ENCODE measurements around the gene STRA8. TPM values are rescaled to one million over a fixed set of nuclear protein-coding genes. Genes with fewer than 3 reads are reported as not detected.

Gene STRA8
- total RNA-seq, 1 donor from 2014 or later, result not detected

DNA sequence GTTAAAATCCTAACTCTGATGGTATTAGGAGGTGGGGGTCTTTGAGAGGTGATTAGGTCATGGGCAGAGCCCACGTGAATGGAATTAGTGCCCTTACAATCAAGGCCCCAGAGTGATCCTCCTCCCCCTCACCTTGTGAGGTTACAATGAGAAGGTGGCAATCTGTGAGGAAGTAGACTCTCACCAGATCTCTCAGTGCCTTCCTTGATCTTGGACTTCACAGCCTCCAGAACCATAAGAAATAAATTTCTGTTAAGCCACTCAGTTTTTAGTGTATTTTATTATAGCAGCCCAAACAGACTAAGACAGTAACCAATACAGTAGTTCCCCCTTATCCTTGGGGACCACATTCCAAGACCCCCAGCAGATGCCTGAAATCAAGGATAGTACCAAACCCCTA lies 32.0 kb downstream of the STRA8 start:
- no peak for DNase-seq (ENCODE audit: low spot score)

DNA sequence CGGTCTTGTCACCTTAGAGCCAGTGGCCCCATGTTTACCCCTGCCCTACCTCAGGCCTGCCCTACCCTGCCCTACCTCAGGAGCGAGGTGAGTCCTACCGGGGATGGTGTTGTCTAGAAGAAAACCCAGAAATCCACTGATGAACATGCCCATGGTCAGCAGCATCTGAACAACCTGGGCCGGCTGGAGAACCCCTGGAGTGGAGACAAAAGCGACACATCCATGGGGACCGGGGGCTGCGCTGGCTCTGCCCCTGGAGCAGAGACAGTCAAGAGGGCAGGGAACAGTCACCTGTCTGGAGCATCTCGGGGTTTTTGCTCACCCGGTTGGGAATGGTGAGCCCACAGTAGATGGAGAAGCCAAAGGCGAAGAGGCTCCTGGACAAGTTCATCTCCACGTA lies 36.3 kb downstream of the STRA8 start:
- DNase-seq (ENCODE audit: low spot score), result no peak

DNA sequence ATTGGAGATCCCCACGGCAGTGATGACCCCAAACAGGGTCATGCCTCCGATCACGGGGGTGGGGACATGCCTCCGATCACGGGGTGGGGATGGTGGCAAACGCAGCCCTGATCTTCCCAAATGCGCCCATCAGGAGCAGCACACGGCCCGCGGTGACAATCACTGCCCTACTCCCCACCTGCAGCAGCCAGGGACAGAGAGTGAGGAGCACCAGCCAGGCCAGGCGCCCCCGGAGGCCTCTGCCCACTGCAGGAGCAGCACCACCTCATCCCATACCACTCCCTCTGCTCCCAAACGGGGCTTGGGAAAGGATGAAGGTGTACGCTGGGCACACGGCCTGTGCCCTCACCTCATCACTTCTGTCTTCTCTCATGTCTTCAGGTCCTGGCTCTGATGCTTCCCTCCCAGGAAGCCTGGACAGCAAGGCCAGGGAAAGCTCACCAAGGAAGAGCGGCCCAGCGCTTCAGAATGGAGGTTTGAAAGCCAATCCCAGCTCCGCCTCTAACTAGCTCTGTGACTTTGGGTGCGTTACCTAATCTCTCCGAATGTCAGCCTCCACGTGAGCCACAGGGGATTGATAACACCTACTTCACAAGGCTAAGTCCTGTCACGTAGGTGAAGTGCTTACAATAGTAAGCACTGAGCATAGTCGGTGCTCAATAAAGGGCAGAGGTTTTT lies 37.1 kb downstream of the STRA8 start:
- no peak for DNase-seq (ENCODE audit: low spot score)

- no peak for DNase-seq (ENCODE audit: low spot score)
Observed at GRCh38 chr7:135271255-135271615, 37.6 kb downstream of the STRA8 start.

- no peak for DNase-seq (ENCODE audit: low spot score)
Observed at GRCh38 chr7:135272303-135272702, 38.7 kb downstream of the STRA8 start.

DNA sequence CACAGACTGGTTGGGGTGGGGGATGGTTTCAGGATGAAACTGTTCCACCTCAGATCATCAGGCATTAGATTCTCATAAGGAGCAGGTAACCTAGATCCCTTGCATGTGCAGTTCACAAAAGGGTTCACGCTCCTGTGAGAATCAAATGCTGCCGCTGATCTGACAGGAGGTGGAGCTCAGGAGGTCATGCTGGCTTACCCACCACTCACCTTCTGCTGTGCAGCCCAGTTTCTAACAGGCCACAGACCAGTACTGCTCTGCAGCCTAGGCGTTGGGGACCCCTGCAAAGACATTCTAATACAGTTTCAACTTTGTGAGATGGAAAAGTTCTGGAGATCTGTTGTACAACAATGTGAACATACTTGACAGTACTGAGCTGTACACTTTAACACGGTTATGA lies 39.9 kb downstream of the STRA8 start:
- DNase-seq (ENCODE audit: low spot score), result no peak

- peak; percentile 63 for DNase-seq (ENCODE audit: low spot score)
Observed at GRCh38 chr7:135274495-135275268, 41.0 kb downstream of the STRA8 start.

- no peak for DNase-seq (ENCODE audit: low spot score)
Observed at GRCh38 chr7:135275971-135276580, 42.4 kb downstream of the STRA8 start.

GRCh38 chr7:135277161-135277560 lies 43.5 kb downstream of the STRA8 start:
- no peak for DNase-seq (ENCODE audit: low spot score)

GRCh38 chr7:135281363-135281949 lies 47.8 kb downstream of the STRA8 start:
- peak; percentile 88 for DNase-seq (ENCODE audit: low spot score)

GRCh38 chr7:135282561-135283254 lies 49.1 kb downstream of the STRA8 start:
- DNase-seq (ENCODE audit: low spot score), result no peak

GRCh38 chr7:135283959-135284638 lies 50.5 kb downstream of the STRA8 start:
- DNase-seq (ENCODE audit: low spot score), result no peak

DNA sequence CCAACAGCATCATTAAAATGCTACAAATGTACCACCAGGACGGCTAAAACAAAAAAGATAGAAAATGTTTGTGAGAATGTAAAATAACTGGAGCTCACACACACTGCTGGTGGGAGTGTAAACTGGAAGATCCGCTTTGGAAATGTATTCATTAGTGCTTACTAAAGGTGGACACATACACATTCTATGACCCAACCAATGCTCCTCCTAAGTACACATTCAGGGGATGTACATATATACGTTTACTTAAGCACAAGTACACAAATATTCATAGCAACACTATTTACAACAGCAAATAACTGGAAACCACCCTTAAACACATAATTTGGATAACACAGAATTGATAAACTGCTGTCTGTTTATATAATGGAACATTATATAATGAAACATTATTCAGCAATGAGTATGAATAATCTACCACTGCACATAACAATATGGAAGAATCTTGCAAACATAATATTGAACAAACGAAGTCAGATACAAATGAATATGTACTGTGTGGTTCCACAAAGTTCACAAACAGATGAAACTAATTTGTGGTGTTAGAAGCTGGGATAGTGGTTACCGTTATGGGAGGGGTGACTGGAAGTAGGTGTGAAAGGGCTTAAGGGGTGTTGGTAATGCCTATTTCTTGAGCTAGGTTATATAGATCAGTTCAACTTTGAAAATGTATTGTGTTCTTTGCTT lies 52.1 kb downstream of the STRA8 start:
- no peak for DNase-seq (ENCODE audit: low spot score)

DNA sequence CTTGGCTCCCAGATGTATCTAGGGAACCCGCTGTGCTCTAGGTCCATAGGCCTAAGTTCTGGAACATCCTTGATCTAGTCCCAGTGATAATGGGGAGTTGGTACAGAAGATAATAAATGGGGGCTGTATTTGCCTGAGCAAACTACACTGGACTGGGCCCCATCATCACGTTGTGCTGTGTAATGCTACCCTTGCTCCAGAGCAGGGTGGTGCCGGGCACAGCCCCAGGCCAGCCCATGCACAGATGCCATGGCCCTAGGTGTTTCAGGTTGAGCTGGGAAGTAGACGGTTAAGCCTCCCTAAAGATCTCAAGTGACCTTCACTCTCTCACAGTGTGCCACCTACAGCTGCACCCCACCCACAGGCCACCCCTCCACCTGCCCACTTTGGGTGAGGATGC lies 53.2 kb downstream of the STRA8 start:
- no peak for DNase-seq (ENCODE audit: low spot score)

- DNase-seq (ENCODE audit: low spot score), result no peak
Observed at GRCh38 chr7:135290594-135290993, 57.0 kb downstream of the STRA8 start.

DNA sequence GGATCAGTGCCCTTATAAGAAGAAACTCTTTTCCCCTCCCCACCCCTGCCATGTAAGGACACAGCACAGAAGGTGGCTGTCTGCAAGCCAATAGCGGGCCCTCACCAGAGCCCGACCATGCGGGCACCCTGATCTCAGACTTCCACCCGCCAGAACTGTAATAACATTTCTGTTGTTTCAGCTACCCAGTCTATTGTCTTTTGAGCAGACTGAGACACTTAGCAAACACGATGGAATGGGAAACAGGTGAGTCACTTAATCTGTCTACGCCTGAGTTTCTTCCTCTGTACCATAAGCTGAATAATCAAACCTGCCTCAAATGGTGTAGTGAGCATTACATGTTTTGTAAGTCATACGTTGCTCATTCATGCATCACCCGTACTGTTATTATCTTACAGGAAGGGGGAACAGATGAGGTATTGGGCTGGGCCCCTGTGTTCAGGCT lies 58.2 kb downstream of the STRA8 start:
- DNase-seq (ENCODE audit: low spot score), result no peak

GRCh38 chr7:135299235-135299634 lies 65.6 kb downstream of the STRA8 start:
- no peak for DNase-seq (ENCODE audit: low spot score)

GRCh38 chr7:135300913-135301765 lies 67.5 kb downstream of the STRA8 start:
- no peak for DNase-seq (ENCODE audit: low spot score)

Data from ureter (tissue), 1 donor.